Eye (tissue), 1 donor: ENCODE results near the gene ELMO3.

Experiments
- DNase-seq: peaks from one replicate; pipeline ENCODE4 v3.0.0-alpha.2; 2015

The ELMO3 gene

DNA sequence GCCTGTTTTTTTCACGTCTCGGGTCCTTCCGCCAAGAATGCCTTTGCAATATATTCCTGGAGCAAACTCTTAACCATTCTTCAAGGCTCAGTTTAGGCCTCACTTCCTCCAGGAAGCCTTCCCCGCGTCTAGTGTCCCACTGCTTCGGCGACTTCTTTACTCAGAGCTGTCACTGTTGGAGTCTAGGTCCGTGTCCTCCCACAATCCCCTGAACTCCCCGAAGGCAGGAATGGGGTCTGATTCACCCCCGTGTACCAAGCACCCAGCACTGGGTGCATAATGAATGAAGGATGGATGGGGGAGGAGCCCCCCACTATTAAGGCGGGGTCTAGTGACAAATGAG lies 15.7 kb upstream of the ELMO3 start:
- DNase-seq: no peak

GRCh38 chr16:67183627-67184452 lies 15.1 kb upstream of the ELMO3 start, which contains the start of gene MATCAP1:
TSS of gene MATCAP1 (minus strand) at chr16:67183963. CDS start at chr16:67180610, 3,353 bp downstream.
- DNase-seq: peak; percentile 99

- no peak for DNase-seq
These were observed 14.4 kb upstream of the ELMO3 start for GRCh38 chr16:67184453-67184994.

DNA sequence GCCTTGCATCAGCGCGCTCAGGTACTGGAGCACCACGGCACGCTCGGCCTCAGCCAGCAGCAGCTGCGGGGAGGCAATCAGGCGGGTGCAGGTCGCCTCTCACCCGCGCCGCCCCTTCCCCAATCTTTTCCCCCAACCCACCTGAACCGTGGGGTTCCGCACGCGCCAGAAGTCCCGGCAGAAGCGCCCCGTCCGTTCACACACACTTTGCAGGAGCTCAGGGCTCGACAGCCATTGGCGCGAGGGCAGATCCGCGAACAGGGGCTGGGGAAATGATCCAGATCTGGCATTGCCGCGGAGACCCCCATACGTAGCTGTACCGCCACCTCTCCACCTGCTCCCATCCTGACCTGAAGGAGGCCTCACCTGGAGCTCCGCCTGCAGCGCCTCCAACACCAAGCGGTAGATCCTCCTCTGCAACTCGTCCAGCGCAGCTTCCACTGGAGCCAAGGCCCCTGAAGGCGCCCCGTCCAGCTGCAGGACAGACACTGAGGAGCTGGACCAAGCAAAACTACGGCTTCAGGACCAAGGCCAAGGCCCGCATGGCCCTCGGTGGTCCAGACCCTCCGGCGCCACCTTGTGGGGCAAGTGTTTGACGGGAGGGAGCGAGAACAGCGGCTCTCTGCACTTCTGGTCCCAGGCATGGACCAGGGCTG lies 13.8 kb upstream of the ELMO3 start:
- DNase-seq: peak; percentile 95

GRCh38 chr16:67185651-67186134 lies 13.2 kb upstream of the ELMO3 start:
- no peak for DNase-seq

GRCh38 chr16:67186550-67186950 lies 12.4 kb upstream of the ELMO3 start:
- no peak for DNase-seq

- no peak for DNase-seq
These were observed 11.6 kb upstream of the ELMO3 start for GRCh38 chr16:67187175-67187890.

DNA sequence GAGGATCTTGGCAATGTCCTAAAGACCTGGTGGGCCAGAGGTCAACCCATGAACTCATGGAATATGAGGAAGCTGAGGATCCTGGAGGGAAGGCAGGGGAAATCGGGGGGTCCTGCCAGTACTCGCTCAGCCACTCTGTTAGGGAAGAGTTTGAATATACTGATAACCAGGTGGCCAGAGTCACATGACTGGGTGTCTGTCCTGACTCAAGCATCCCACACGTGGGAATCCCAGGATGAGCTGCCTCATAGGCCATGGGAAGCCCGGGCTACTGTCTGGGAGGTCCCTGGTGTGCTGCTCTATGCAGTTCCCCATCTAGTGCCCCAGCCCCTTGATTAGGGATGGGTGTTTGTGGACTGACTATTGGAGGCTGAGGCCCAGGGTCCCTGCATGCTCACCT lies 10.6 kb upstream of the ELMO3 start:
- no peak for DNase-seq

GRCh38 chr16:67188798-67189197 lies 10.1 kb upstream of the ELMO3 start:
- DNase-seq: no peak

GRCh38 chr16:67190041-67190440 lies 8.9 kb upstream of the ELMO3 start, which contains the start of gene EXOC3L1:
TSS of gene EXOC3L1 (minus strand) at chr16:67190136. CDS start at chr16:67189676, 460 bp downstream.
- DNase-seq: no peak

DNA sequence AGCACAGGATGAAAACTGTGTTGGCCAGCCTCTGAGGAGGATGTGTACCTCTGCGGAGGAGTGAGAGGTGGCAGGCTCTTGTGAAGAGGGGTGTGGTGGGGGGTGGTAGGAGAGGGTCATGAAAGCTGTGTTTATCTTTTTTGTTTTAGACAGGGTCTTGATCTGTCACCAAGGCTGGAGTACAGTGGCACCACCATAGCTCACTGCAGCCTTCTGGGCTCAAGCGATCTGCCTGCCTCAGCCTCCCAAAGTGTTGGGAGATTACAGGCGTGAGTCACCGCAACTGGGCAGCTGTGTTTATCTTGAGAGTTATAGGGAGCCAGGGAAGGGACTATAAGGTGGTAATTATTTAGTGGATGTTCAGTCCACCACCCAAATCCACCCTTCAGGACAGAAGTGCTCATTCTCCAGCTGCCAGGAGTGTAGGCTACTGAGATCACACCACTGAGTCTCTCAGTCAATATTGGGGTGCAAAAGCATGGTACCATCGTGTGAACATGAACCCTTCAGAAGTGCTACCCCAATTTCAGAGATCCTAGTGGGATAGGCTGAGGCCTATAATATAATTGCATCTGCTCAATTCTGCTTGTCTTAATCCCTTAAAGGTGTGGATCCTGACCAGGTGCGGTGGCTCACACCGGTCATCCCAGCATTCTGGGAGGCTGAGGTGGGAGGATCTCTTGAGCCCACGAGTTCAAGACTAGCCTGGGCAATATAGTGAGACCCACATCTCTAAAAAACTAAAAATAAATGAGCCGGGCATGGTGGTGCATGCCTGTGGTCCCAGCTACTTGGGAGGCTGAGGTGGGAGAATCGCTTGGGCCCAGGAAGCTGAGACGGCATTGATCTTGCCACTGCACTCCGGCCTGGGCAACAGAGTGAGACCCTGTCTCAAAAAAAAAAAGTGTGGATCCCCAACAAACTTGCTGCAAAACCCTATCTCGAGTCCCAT lies 8.2 kb upstream of the ELMO3 start:
- DNase-seq: no peak

DNA sequence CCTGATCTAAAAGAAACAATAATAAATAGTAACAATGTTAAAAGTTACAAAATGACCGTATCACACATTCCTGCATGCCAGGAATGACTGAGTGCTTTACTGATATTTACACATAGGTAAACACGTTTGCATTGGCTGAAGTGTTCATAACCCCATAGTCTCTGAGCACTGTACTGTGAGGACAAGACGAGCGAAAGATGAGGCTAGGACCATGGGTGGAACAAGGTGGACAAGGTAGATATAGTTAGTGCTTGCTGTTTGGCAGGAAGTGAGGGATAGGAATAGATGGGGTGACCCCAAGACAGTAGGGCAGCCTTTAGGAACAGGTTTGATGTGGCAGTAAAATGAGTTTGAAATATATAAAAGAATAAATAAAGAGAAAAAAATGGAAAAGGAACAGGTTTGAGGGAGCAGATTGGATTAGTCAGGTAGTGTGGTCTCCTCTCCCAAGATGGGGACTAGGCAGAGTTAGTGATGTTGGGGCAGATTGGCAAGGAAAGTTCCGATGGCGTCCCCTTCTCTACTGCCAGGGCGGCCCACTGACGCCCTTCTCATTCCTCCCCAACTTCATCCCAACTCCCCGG lies 7.4 kb upstream of the ELMO3 start:
- DNase-seq: no peak

DNA sequence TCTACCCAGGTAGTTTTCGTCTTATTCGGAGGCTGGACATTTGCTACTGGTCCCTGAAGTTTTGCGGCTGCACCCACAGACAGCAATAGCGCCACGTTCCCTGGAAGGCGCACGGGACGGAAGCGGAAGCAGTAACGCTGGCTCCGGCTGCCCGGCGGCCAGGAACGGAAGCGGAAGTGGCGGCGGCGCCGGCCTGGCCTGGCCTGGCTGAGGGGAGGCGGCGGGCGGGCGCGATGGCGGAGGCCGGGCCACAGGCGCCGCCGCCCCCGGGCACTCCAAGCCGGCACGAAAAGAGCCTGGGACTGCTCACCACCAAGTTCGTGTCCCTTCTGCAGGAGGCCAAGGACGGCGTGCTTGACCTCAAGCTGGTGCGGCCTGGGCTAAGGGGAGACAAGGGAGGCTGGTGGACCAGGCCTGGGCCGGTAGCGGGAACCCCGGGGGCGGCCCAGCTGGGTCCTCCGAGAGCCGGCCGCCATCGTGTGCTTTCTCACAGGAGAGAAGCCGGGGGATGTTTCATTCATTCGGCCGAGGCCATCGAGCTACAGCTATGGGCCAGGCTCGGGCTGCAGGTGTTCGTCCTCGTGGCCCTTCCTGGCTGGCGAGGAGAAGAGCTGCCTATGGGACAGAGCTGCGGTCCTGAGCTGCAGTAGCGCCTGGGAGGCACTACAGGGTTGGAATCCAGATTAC lies 6.8 kb upstream of the ELMO3 start, which contains the start of gene E2F4:
TSS of gene E2F4 (plus strand) at position 161 of the 687 bp plus-strand sequence. CDS start at position 234, 73 bp downstream.
- peak; percentile 94 for DNase-seq

- no peak for DNase-seq
These were observed 6.1 kb upstream of the ELMO3 start for GRCh38 chr16:67192781-67193361.

DNA sequence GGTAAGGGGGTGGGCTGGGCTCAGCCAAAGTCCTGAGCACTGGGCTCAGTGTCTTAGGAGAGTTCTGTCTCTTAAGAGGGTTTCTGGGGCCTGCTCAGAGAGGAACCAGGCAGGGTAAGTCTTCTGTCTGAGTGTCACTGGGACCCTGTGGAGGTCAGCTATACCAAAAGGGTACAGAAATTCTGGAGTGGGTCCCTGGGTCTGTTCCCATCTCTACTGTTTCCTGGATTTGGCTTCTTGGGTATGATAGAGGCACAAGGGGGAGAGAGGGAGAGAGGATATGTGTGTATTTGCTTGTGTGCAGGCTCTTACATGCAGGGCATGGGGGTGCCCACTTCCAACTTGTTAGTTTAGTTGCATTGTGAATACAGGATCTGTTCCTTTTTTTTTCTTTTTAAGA lies 5.4 kb upstream of the ELMO3 start:
- DNase-seq: no peak

DNA sequence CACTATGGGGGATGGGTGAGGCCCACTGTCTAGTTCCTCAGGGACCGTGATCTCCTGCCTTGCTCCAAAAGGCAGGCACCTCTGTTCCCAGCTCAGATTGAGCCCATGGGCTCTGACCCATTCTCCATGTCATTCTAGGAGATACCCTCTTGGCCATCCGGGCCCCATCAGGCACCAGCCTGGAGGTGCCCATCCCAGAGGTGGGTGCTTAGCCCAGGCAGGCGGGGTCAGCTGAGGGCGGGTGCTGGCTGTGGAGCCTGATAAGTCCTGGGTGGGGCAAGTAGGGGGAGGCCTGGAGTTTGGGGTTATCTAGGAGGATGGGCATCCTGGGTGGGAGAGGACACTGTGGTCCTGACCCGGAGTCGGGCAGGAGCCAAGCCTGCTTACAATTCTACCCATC lies 4.7 kb upstream of the ELMO3 start:
- no peak for DNase-seq

- no peak for DNase-seq
These were observed 3.3 kb upstream of the ELMO3 start for GRCh38 chr16:67195676-67196075.

DNA sequence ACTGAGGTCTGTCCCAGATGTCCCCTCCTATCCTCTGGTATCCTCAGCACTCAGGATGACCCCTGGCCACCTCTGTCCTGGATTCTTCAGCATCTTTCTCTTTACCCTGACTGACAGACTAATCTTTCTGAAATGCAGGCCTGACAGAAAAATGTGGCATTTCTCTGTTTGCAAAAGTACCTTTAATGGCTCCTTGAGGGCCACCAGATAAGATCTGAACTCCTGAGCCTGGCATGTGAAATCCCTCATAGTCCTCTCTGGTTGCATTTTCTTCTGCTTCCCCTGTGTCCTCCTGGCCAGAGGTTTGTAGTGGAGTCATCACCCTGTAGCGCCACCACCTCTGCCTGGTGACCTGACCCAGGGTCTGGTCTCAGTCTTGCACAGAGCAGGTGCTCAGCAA lies 2.0 kb upstream of the ELMO3 start:
- DNase-seq: no peak

DNA sequence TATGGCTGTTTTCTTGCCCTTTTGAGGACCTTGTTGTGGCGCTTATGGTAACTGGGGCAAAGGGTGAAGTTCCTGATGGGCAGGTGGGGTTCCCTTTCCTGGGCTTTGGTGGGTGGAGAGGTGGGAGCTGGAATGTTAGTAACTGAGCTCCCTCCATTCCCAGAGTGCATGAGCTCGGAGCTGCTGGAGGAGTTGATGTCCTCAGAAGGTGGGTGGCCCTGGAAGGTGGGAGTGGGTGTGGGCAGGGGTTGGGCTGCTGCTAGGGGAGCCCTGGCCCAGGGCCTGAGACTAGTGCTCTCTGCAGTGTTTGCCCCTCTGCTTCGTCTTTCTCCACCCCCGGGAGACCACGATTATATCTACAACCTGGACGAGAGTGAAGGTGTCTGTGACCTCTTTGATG lies 1.2 kb upstream of the ELMO3 start:
- DNase-seq: no peak

GRCh38 chr16:67198238-67198734 lies 645 bp upstream of the ELMO3 start:
- peak; percentile 25 for DNase-seq
